Activated naive CD4-positive, alpha-beta T cell treated with Interleukin-2 at 50 U/mL for 16 hours (primary cell): ENCODE measurements around the gene LPCAT4.

Experiments used
- DNase-seq: peaks from one replicate; pipeline ENCODE4 v3.0.0-alpha.2; 2020

LPCAT4 gene

DNA sequence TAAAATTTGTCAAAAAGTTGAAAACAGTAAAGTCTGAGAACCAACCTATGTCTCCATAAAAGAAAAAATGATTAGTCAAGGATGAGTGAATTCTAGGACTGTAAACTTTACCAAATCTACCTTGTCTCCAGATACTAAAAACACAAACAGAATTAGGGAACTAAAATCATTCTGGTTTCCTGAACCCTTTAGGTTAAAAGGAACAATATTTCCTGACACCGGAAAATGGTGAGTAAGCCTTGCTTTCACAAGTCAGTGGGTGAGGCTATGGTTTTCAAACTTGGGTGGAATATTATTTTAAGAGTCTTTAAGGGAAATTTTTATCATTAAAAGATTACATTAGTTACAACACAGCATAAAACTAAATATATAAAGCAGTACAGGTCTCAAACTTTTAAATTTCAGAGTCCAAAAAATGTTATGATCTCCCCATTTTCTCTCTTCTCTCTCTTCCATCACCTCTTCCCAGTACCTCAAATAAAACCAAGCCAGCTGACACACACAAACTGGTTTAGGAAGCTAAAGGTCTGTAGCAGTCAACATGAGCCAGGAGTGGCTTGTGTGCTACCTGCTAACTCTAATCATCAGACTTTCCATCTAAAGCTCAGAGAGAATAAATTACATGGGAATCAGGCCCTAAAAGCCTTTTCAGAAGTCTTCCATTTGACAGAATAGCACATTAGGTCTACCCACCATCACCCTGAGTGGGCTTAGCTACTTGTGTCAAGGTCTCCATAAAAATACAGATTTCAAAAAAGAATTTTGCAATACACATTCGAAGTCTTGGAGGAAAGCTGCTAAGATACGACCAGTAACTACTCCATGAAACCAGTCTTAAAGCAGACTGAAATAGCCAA is 31.6 kb downstream of the LPCAT4 start:
- DNase-seq: no peak

- DNase-seq: no peak
Measured at GRCh38 chr15:34334672-34335071, 32.3 kb downstream of the LPCAT4 start.

DNA sequence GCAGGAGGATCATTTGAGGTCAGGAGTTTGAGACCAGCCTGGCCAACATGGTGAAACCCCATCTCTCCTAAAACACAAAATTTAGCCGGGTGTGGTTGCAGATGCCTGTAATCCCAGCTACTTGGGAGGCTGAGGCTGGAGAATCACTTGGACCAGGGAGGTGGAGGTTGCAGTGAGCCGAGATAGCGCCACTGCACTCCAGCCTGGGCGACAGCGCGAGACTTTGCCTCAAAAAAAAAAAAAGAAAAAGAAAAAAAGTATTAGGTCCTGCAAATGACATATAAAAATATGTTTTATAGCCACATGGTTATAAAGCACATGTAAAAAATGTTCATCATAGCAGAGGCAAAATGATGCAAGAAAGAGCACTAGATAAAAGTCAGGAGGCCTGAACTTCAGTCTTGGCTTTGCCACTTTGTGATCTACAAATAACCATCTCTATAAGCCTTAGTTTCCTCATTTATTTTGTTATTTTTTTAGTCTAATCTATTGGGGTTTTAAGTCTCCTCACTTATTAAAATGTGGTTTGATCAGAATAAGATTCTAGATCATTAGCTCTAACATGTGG is 34.4 kb downstream of the LPCAT4 start:
- no peak for DNase-seq

- no peak for DNase-seq
Measured at GRCh38 chr15:34331809-34332208, 35.2 kb downstream of the LPCAT4 start.

- DNase-seq: no peak
Measured at GRCh38 chr15:34330279-34330678, 36.7 kb downstream of the LPCAT4 start.

GRCh38 chr15:34329006-34329405 is 38.0 kb downstream of the LPCAT4 start:
- no peak for DNase-seq

GRCh38 chr15:34327906-34328305 is 39.1 kb downstream of the LPCAT4 start:
- DNase-seq: no peak

DNA sequence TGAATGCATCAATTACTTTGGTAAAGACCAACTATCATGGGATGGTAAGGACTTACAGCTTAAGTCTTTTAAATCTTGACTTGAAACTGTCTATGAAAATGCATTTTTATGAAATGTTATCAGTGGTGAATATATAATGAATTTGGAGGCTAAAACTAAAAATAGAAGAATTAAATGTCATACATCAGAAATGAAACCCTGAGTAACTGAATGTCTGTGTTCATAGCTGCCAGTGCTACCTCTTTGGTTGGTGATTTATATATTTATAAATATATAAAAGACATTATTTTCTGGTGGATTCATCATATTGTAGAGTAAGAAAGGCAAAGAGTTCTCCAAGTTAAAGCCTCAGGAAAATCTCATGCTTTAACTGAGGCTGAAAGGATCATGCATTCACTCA is 41.6 kb downstream of the LPCAT4 start:
- DNase-seq: no peak

DNA sequence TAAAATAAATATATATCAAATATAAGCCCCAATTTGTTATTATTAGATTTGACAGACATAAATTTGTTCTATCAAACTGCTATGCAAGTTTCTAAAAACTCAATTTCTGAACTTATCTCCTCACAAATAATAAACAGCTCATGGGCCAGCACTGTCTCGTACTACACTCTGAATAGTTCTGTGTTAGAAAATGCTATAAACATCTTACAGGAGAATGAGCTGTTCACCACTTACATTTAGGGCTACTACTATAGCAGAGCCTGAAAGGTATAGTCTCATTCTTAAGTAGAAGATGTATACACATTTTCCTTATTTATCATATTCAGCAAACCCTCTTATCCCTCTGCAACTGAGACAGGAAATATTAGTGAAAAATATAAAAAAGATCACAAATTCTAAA is 42.1 kb downstream of the LPCAT4 start:
- no peak for DNase-seq

DNA sequence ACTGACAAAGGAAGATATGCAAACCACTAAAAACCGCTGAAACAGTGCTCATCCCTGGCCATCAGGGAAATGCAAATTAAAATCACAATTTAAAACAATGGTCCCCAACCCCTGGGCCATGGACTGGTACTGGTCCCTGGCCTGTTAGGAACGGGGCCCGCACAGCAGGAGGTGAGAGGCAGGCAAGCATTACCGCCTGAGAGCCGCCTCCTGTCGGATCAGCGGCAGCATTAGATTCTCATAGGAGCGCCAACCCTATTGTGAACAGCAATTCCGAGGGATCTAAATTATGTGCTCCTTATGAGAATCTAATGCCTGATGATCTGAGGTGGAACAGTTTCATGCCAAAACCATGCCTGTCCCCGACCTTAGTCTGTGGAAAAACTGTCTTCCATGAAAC is 43.8 kb downstream of the LPCAT4 start:
- no peak for DNase-seq

GRCh38 chr15:34318277-34319079 is 48.5 kb downstream of the LPCAT4 start:
- no peak for DNase-seq

GRCh38 chr15:34314491-34315490 is 52.2 kb downstream of the LPCAT4 start:
- DNase-seq: no peak

DNA sequence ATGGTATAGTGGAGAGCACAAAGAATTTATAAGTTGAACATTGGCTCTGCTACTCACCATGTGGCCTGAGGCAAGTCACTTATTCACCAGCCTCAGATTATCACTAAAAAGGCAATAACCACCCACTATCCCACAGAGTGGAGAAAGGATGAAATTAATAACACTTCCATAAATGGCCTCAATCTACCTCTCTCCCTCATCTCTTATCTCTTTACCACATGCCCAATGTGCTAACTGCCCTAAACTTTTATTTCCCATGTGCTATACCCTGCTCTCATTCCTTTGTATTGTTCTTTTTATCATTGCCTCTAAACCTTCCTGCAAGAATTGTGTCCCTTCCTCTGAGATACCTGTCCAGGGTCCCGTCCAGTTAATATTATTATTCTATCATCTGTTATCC is 55.4 kb downstream of the LPCAT4 start:
- DNase-seq: no peak
